Endodermal cell (in vitro differentiated cells): ENCODE results near the gene LRRK1. TPM values are rescaled to one million over a fixed set of nuclear protein-coding genes. Genes with fewer than 3 reads are reported as not detected.
A peak's percentile ranks its signal among the peaks of the same experiment; 100 is the strongest.

Experiments used
- DNase-seq: peaks from one replicate; pipeline ENCODE4 v3.0.0-alpha.2; 2017
- H3K27ac ChIP-seq: 2 replicates; pipeline ENCODE4 v1.5.1; 2013; ENCODE audit warnings: mild to moderate bottlenecking, low read depth, low read length, moderate library complexity
- H3K27me3 ChIP-seq: 2 replicates; pipeline ENCODE4 v1.6.1; 2013; ENCODE audit warnings: mild to moderate bottlenecking, low read length, moderate library complexity; ENCODE audit not compliant: insufficient read depth, control insufficient read depth, poor library complexity, severe bottlenecking
- H3K36me3 ChIP-seq: 2 replicates; pipeline ENCODE4 v1.7.0; 2013; ENCODE audit warnings: mild to moderate bottlenecking, low read length, moderate library complexity; ENCODE audit not compliant: control insufficient read depth, insufficient read depth
- H3K4me1 ChIP-seq: one replicate; pipeline ENCODE4 v1.7.0; 2013; ENCODE audit warnings: low read length; ENCODE audit not compliant: control insufficient read depth, insufficient read depth
- H3K4me3 ChIP-seq: 2 replicates; pipeline ENCODE4 v1.5.1; 2013; ENCODE audit warnings: mild to moderate bottlenecking, low read length, moderate library complexity
- H3K9ac ChIP-seq: 2 replicates; pipeline ENCODE4 v1.6.1; 2013; ENCODE audit warnings: mild to moderate bottlenecking, low read length, moderate library complexity; ENCODE audit not compliant: poor library complexity, severe bottlenecking; ENCODE audit errors: extremely low read depth
- H3K9me3 ChIP-seq: 2 replicates; pipeline ENCODE4 v1.6.1; 2013; ENCODE audit warnings: mild to moderate bottlenecking, low read length, moderate library complexity; ENCODE audit not compliant: control insufficient read depth
- H3K27ac Mint-ChIP-seq: 2 replicates; pipeline ENCODE4 v1.8.0; 2020; ENCODE audit warnings: mixed read lengths
- H3K27me3 Mint-ChIP-seq: 2 replicates; pipeline ENCODE4 v1.8.0; 2021; ENCODE audit warnings: mild to moderate bottlenecking, mixed read lengths; ENCODE audit not compliant: insufficient read depth
- H3K36me3 Mint-ChIP-seq: 2 replicates; pipeline ENCODE4 v1.8.0; 2020; ENCODE audit warnings: low read depth, mixed read lengths
- H3K4me1 Mint-ChIP-seq: 2 replicates; pipeline ENCODE4 v1.8.0; 2020; ENCODE audit warnings: mixed read lengths
- H3K4me3 Mint-ChIP-seq: 2 replicates; pipeline ENCODE4 v1.8.0; 2020; ENCODE audit warnings: mild to moderate bottlenecking, moderate library complexity, mixed read lengths
- H3K9me3 Mint-ChIP-seq: 2 replicates; pipeline ENCODE4 v1.8.0; 2020; ENCODE audit warnings: mild to moderate bottlenecking, mixed read lengths
- CTCF ChIP-seq: fragments of 200-600 bp; sonication (generic); conservative IDR thresholded peaks from 2 replicates; pipeline ENCODE4 v1.5.0; 2021; ENCODE audit warnings: antibody characterized with exemption, mild to moderate bottlenecking
- WGBS, 2 experiments: methylation state at CpG; one replicate each; pipeline versions ENCODE4 v1.1.5 to v1.1.7; 2013; ENCODE audit warnings: missing lambda C conversion rate in 2 of 2, mixed read lengths in 1 of 2; ENCODE audit not compliant: insufficient coverage in 1 of 2, insufficient read length in 1 of 2; 5-methylcytosine and 5-hydroxymethylcytosine counted together
- total RNA-seq, 2 donors: library from RNA; stranded (reverse); fragmentation: NEBNext Ultra II Directional in 1 of 2; extraction: Animal tissue kit (Norgen Biotek cat#: 25700) in 1 of 2; gene quantifications; 2 replicates in 1 of 2; 3 replicates in 1 of 2; pipeline ENCODE4 v1.2.1, GENCODE V29; 2021

Gene LRRK1
- total RNA-seq, 2 donors from 2014 or later: 2.7 to 5.1 TPM

GRCh38 chr15:101118116-101118515 lies 199.0 kb downstream of the LRRK1 start:
- Mint-ChIP-seq H3K9me3 (no peaks in the 10 kb centered on the region), H3K27ac (no peak overlapping the region), H3K4me3 (no peak overlapping the region), H3K36me3 (no peaks in the 10 kb centered on the region), H3K27me3 (peaks cover 3% of the 10 kb centered on the region), H3K4me1 (peaks cover 5% of the 10 kb centered on the region)
- Histone ChIP-seq H3K4me3 (no peak overlapping the region), H3K9ac (no peak overlapping the region), H3K4me1 (no peaks in the 10 kb centered on the region), H3K27me3 (no peaks in the 10 kb centered on the region), H3K27ac (no peak overlapping the region), H3K9me3 (no peaks in the 10 kb centered on the region), H3K36me3 (no peaks in the 10 kb centered on the region)
- 89 to 96% methylated on average over 8 to 9 of the region's 9 CpGs for WGBS, 2 experiments
- DNase-seq: peak; percentile 25
- no peak for TF ChIP-seq CTCF

GRCh38 chr15:101118615-101119014 lies 199.5 kb downstream of the LRRK1 start:
- Histone ChIP-seq H3K9me3 (no peaks in the 10 kb centered on the region), H3K9ac (no peak overlapping the region), H3K27me3 (no peaks in the 10 kb centered on the region), H3K4me1 (no peaks in the 10 kb centered on the region), H3K4me3 (no peak overlapping the region), H3K27ac (no peak overlapping the region), H3K36me3 (no peaks in the 10 kb centered on the region)
- no peak overlapping the region for H3K4me3 Mint-ChIP-seq
- peak; percentile 80 for DNase-seq
- peaks cover 5% of the 10 kb centered on the region for H3K4me1 Mint-ChIP-seq
- TF ChIP-seq CTCF: no peak
- 86 to 92% methylated on average over 9 to 10 of the region's 10 CpGs for WGBS, 2 experiments
- H3K36me3 Mint-ChIP-seq: no peaks in the 10 kb centered on the region
- peaks cover 3% of the 10 kb centered on the region for H3K27me3 Mint-ChIP-seq
- no peak overlapping the region for H3K27ac Mint-ChIP-seq
- H3K9me3 Mint-ChIP-seq: no peaks in the 10 kb centered on the region

GRCh38 chr15:101119181-101119580 lies 200.0 kb downstream of the LRRK1 start:
- Mint-ChIP-seq H3K27ac (no peak overlapping the region), H3K4me1 (peaks cover 8% of the 10 kb centered on the region), H3K27me3 (peaks cover 3% of the 10 kb centered on the region), H3K4me3 (no peak overlapping the region), H3K36me3 (no peaks in the 10 kb centered on the region), H3K9me3 (no peaks in the 10 kb centered on the region)
- Histone ChIP-seq H3K36me3 (no peaks in the 10 kb centered on the region), H3K27ac (no peak overlapping the region), H3K9me3 (no peaks in the 10 kb centered on the region), H3K9ac (no peak overlapping the region), H3K4me3 (no peak overlapping the region), H3K4me1 (no peaks in the 10 kb centered on the region), H3K27me3 (no peaks in the 10 kb centered on the region)
- 91% methylated on average over 2 of the region's 2 CpGs; no CpG with 5 or more reads in 1 of the 2 experiments for WGBS, 2 experiments
- no peak for DNase-seq
- no peak for TF ChIP-seq CTCF

Other genes with a start within 250 kb of the LRRK1 start
- 1 to 10 TPM; 6.9 to 7.3 TPM for gene ALDH1A3, start 39.5 kb upstream of the LRRK1 start, total RNA-seq